GM21381 (cell line): ENCODE data around the gene ZNF485.
A peak's percentile ranks its signal among the peaks of the same experiment; 100 is the strongest.
"Not testable (repeated sequence)": the region's sequence is repeated elsewhere in the genome, so short reads cannot be mapped to it uniquely, and the experiment has no call there.

ENCODE experiments used
- ATAC-seq: cut with Tn5 transposase; IDR thresholded peaks from one replicate; pipeline ENCODE4 v1.9.1; 2021; ENCODE audit warnings: mild to moderate bottlenecking, moderate library complexity; ENCODE audit not compliant: unreplicated experiment

ZNF485 gene

DNA sequence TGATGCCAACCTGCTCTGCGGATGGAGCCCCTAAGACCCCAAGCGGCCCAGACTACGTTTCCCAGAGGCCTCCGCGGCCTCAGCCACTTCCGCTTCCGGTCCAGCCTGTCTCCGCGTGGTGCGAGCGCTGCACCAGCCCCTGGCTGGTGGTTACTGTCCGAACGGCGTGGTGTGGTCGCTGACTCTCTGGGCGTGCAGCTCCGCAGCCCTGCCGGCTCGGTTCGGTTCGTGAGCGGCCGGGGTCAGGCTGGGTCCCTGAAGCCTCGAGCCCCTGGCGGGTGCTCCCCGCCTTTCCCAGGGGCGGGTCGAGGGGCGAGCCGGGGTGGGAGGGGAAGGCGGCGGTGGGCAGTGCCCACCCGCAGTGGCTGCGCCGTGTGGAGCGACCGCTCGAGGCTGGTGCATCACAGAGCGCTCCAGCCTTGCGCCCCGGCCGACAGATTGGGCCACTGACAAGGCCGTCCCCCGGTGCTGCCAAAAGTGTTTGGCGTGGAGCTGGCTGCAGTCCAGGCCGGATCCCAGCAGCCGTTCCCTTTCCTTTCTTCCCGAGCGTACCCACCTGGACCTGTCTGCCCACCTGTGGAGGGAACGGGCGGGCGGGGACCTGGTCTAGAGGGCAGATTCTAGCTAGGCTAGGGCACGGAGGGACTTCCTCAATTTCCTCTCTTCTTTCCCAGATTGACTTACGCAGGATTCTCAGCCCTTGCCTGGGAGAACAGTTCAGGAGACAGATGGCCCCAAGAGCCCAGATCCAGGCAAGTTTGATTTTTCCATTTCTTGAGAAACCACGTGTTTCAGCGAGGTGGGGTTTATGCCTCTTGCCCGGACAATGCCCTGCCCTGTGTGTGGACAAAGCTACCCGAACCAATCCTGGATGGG, at the start of gene ZNF485:
Gene ZNF485, plus strand, starts transcription at position 116 of the 876 bp plus-strand sequence. Its CDS starts 613 bp downstream, at position 729.
- peak; percentile 98 for ATAC-seq

DNA sequence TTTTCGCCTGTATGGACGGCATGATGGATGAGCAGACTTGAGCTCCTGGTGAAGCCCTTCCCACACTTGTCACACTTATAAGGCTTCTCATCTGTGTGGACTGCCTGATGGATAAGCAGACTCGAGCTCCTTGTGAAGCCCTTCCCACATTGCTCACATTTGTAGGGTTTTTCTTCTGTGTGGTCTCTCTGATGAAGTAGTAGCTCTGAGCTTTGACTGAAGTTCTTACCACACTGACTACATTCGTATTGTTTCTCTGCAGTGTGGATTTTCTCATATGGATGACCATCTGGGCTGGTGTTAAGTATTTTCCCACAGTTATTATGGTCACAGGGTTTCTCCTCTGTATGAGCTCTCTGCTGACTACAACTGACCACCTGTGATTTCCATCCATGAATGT, 49.0 kb upstream of the ZNF485 start:
- ATAC-seq: no peak

DNA sequence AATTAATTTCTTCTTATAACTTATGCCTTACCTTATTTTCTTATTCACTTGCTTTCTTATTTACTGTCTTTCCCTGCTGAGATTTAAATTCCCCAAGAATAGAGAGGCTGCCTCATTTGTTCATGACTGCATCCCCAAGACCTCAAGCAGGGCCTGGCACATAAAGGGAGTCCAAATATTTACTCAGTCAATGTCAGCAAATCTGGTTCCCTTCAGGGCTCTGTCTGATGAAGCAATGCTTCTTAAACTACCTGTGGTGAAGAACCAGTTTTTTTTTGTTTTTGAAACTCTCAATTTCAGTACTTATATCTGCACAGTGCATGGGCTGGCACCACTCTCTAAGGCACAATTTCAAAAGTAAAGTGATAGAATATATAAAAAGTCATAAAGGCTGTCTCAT, 36.6 kb upstream of the ZNF485 start:
- no peak for ATAC-seq

DNA sequence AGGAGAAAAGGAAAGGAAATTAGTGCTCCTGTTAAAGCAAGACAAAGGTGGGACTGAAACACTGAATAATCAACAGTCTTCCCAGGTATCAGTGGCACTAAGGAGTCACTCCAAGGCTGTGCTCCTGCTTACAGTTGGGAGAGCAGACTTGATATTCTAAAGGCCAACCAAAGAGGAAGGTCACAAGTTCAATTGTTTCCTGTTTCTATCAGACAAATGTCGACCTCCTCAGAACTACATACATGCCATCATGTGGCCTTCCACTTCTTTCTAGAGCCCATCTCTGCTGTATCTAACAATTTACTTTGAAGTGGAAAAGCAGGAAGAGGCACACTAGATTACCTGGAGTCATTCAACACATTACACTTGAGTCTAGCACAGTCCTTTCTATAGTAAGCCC, 35.3 kb upstream of the ZNF485 start:
- ATAC-seq: no peak

DNA sequence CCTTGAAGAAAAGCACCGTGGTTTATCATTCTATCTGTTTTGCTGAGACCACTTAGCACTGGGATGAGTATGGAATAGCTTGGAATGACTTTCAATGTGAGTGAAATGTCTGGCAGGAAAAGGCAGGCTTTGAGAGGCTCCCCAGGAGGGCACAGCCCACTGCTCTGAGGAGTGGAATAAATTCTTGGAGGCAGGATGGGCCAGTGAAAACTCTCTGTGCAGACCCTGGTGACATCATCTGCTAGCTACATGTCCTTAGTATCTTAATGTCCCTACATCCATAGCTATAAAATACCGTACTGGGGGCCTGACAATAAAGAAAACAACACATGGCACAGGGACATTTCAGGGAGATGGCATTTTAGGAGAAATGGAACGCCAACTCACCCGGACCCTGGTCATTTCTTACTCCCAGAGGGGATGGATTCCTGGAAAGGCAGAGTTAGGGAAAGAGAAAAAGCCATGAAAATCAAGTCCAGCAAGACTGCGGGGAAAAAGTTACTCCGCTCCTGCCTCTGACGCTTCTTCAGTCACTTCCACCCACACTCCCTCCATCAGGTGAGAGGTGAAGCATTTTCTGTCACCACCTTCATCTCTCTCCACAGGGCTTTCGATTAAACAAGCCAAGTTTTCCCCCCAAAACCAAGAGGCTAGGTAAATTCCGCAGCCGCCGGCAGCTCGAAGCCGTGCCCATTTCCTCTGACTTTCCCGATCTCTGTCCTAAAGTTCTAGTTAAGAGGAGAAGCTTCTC, 32.8 kb upstream of the ZNF485 start:
- no peak for ATAC-seq

DNA sequence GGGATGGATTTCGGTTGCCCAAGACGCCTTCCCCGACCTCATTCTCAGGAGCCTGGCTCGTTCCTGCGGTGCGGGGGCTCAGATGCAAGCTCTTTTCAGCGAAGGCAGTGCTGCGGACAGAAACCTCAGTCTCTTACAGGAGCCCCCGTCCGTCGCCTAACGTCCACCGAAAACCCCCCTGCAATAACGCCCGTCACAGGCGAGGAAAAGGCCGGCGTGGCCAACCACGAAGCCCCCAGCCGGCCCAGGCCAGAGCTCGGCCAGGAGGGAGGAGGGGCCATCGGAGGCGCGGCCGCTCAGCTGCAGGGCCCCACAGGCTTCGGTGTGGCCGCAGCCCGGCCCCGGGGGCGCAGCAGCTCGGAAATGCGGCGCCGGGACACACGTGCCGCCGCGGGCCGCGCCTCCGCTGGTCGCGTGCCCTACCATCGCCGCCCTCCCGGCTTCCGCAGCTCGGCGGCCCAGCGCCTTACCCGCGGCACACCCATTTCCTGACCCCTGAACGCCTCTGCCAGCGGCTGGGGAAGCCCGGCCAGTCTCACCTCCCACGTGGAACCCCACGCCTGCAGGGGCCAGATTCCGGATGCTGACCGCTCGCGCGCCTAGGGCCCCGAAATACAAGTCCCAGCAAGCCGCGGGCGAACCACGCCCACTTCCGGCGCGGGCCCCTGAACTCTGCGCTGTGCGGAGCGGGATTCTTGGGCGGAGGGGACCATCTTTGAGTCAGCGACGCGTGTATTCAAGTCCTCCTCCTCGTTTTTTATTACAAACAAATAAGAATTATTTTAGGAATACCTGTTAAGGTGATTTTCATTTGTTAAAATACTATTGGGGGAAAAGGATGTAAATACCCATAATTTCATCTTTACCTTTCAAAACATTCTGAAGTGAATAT, 32.0 kb upstream of the ZNF485 start, which contains the start of gene ZNF239:
Gene ZNF239, minus strand, starts transcription at position 616 of the 892 bp plus-strand sequence. CDS start 16,537 bp downstream, outside the sequence.
- ATAC-seq: peak; percentile 93

DNA sequence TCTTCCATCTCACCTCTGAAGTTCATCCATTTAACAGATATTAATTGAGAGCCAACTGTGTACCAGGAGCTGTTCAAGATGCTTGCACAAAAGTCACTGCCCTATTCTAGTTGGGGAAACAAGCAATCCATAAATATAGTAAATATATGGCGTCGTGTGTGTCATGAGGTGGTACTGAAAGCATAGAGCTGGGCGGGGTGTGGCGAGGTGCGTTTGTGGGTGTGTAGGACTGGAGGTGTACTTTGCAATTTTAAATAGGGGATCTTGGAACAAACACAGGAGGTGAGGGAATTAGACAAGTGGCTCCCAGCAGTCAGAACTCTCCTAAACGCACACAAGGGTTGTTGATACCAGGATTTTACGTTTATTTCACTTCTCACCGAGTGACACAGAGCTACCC, 31.3 kb upstream of the ZNF485 start:
- ATAC-seq: no peak

DNA sequence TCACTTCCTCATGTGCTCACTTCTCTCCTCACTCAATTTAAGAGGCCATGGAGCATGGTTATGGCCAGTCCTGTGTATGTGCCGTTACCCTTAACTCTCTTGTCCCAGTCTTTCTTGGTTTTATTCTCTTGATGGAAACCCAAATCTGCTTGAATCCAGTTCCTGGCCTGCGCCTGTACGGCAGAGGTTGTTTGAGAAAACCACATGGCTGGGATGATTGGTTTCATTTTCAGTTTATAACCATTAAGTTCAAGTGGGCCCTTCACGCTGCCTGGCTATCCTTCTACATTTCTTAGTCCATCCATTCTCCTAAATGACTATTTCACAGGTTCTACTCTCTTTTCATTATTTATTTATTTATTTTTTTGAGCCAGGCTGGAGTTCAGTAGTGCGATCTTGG, 30.2 kb upstream of the ZNF485 start:
- ATAC-seq: no peak

DNA sequence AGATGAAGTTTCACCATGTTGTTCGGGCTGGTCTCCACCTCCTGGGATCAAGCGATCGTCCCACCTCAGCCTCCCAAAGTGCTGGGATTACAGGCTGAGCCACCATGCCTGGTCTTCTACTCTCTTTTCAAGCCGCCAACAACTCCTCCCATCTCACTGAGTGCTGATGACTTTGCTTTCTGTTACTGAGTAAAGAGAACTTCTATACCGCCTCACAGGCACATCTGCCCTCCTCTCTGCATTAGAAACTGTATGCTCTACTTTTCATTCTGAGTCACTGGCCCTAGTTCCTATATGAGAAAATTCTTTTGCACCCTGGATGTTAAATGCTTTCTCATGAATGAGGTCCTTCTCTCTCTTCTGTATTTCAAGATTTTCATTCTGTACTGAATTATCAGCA, 29.7 kb upstream of the ZNF485 start:
- ATAC-seq: no peak

DNA sequence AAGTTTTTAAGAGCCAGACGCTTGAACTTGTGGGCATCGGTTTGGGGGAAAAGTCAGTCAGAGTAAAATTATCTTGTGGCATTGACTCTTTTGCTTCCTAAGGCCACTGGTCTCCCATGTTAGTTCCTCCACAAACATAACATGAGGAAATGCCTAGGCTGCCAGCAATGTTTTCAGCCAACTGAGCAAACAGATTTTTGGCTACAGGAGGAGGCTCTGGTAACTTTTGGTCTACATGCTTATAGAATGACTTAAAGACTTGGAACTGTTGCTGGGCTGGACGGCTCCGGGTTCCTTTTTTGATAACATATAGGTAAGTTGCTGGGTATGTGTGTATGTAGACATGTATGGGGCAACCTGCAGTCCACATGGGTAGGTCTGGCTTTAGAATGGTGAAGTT, 22.2 kb upstream of the ZNF485 start:
- ATAC-seq: no peak

DNA sequence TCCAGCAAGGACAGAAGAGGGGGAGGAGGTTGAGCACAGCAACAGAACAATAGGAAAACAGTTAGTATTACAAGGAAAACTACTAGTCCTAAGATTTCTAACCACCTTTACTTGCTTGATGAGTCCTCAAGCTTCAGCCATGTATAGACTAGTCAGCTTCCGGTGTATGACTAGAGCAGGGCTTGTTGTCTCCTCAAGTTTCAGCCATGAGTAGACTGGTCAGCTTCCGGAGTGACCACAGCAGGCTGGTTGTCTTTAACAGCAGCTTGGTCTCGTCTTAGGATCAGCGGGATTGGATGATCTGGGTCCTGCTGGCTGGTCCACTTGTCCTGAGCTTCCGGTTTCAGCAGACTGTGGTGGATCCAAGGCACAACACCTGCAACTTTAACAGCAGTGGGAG, 21.2 kb upstream of the ZNF485 start:
- ATAC-seq: no peak

DNA sequence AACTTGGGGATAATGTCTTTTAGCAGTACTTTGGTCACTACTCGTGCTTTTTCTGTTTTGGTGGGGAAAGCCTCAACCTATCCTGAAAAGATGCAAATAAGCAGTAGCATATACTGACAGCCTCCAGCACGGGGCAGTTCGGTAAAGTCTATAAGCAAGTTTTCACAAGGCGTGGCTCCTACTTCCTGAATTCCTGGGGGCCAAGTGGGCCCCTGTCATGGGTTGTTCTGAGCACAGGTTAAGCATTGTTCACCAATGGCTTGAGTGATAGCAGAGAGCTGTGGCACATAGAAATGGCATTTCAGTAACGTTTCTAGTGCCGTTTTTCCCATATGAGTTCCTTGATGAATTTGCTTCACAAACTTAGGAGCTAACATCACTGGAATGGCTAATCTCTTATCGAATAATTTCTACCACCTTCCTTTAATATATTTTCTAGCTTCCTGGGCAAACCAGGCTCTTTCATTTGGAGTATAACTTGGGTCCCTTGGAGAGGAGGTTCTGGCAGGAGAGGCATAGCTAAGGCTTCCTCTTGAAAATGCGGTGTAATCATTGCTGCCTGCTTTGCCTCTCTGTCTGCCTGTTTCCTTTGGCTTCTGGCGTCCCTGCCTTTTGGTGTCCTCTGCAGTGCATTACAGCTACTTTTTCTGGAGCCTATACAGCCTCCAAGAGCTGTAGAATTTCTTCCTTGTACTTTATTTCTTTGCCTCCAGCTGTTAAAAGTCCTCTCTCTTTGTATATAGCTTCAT, 20.1 kb upstream of the ZNF485 start:
- no peak for ATAC-seq

DNA sequence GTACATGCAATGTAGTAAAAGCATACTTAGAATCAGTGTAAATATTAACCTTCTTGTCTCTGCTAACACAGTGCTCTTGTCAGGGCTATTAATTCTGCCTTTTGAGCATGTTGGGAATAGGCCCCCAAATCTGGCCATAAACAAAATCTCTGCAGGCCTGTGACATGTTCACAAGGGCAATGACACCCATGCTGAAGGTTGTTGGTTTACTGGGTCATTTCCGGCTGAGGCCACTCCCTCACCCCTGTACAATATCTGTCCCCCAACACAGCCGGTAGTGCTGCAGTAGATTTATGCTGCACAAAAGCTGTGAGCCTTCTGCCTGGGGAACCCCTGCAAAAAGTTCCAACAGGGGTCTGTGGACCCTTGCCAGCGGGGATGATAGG, 19.5 kb upstream of the ZNF485 start:
- not testable (repeated sequence) for ATAC-seq

DNA sequence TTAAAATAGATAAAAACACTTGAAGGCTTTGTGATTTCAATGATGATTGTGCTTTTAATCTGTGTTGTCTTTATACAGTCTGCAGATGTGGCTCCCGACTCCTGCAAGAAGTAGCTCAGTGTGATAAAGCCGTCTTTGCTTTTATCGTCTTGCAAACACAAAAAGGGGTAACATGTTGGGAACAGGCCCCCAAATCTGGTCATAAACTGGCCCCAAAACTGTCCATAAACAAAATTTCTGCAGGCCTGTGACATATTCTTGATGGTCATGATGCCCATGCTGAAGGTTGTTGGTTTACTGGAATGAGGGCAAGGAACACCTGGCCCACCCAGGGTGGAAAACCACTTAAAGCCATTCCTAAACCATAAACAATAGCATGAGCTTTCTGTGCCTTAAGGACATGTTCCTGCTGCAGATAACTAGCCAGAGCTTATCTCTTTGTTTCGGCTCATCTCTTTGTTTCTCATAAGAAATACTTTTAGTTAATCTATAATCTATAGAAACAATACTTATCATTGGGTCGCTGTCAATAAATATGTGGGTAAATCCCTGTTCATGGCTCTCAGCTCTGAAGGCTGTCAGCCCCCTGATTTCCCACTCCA, 14.8 kb upstream of the ZNF485 start:
- ATAC-seq: no peak

DNA sequence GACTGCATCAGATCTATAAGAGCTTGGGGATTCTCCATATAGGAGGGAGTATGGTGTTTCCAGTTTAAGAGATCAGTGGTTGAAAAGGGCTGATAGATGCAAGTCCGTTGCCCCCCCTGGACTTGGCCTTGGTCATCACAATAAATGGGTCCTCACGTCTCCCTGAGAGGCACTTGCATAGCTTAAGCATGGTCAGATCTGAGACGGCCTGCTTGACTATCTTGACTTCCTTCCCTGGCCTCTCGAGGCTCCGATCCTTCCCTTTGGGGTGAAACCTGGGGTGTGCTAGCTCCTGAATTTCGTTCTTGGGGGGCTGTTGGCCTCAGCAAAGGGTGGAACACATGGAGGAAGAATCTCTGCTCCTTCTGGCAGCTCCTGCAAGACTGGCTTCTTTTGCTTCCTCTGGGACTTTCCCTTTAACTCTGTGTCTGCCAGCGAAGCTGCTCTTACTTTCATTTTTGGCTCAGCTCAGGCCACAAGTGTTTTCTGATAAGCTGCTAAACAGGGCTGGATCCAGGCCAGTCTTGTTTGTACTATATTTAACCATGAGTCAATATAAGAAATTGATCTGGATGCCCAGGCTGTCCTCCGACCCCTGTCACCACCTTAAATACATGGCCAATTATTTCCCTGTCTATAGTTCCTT, 11.2 kb upstream of the ZNF485 start:
- peak; percentile 93 for ATAC-seq

DNA sequence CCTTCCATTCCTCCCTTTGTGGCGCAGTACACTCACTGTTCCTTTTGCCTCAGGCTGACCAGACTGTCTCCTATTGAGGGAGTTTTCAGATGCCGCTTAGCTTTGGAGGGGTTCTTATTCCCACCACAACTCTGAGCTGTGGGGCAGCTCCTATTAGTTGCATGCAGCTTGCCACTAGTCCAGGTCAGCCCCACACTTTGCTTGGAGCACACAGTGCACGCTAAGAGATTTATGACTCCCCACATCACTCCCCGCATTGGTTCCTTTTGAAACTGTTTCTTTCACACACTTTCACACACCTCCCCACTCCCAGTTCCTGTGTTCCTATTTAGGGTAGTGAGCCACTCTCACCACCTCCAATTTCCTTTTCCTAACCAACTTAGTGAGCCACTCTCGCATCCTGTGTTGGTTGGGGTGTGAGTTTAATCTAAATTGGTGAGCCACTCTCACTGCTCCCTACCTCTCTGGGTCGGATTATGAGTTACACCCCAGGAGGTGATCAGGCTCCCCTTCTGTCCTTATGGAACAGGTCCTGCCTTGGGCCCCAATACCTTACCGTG, 10.4 kb upstream of the ZNF485 start:
- peak; percentile 50 for ATAC-seq

DNA sequence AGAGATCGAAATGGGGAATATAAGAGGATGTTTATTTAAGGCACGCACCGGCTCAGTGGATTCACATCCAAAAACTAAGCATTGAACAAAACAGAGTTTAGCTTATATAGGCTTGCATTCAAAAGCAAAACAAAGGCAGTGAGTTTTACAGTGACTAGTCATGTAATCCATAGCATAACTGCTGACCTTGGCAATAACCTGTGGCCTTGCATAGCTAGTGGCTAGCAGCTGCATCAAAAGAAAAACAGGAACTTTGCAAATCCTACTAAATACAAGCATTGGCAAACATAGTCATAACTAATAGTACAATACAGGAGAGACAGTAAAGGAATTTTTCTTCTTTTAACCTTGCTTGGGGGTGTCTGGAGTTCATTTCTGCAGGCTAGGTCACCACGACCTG, 9.7 kb upstream of the ZNF485 start:
- no peak for ATAC-seq

DNA sequence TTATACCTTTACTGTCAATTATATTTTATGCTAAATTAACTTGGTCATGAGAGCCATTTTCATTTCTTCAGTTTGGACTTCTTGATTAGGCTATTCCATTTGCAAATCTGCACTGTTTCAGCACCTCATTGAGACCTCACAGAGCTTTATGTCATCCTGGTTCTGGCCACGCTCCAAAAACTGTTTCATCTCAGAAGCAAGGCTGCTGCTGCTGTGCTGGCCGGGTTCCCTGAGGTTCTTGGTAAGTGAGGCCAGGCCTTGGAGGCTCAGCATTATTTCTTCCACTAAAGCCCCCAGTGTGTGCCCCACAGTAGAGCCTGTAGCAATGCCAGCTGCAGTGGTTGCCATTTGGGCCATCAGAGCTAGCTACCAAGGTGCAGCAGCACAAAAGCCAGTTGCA, 7.8 kb upstream of the ZNF485 start:
- no peak for ATAC-seq

DNA sequence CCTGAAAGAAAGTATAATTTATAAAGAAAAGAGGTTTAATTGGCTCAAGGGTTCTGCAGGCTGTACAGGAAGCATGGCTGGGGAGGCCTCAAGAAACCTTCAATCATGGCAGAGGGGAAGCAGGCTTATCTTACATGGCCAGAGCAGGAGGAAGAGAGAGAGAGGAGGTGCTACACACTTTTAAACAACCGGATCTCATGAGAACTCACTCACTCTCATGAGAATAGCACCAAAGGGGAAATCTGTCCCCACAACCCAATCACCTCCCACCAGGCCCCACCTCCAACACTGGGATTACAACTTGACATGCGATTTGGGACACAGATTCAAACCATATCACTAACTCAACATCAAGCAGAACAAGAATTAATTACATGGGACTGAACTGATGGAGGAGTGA, 6.9 kb upstream of the ZNF485 start:
- no peak for ATAC-seq
